GM18951 (cell line): ENCODE results near the gene ZBTB17.
"Not testable (repeated sequence)": the region's sequence is repeated elsewhere in the genome, so short reads cannot be mapped to it uniquely, and the experiment has no call there.

ENCODE experiments used
- POLR2A ChIP-seq: IDR thresholded peaks from 4 replicates; pipeline ENCODE4 v1.6.1; 2011; ENCODE audit warnings: mild to moderate bottlenecking; ENCODE audit not compliant: insufficient read length, insufficient read depth; ENCODE audit errors: extremely low read depth
- in situ Hi-C: fragments of 300-500 bp; cut with MboI; formaldehyde crosslinking; loops from one replicate; pipeline ENCODE4 v1.12.0; 2022; ENCODE audit warnings: low sequenced_read_pairs, mixed read lengths, inconsistent platforms; ENCODE audit not compliant: unreplicated experiment

Gene ZBTB17

DNA sequence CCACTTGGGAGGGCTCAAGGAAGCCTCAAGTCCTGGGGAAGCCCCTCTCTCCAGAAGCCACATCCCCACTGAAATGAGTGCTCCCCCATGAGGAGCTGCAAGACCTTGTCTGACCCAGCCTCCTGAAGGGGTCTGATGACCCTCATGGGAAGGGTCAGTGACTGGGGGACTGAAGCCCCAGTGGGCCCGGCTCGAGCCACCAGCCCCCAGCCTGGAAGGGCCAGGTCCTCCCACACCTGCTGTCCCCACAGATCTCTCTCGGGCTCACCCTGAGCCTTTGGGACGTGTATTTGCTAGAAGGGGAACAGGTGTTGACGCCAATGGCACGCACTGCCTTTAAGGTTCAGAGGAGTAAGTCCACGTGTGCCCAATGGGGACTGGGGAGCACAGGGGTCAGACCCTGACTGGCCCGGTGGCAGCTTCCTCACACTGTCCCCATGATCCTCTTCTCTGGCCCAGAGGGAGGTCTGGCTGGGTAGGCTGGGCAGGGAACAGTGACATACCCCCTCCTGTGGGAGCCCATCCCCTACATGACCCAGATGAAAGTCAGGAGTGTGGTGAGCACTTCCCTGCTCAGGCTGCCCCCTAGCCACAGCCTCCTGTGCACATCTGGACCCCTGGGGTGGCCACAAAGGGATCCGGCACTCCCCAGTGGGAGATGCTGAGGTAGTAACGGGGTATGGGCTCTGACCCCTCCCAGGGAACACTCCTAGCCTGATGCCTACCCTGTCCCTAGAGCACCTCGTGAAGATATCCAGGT is 15.7 kb upstream of the ZBTB17 start:
- TF ChIP-seq POLR2A, result no peak
- in situ Hi-C loops, result no loop called here

DNA sequence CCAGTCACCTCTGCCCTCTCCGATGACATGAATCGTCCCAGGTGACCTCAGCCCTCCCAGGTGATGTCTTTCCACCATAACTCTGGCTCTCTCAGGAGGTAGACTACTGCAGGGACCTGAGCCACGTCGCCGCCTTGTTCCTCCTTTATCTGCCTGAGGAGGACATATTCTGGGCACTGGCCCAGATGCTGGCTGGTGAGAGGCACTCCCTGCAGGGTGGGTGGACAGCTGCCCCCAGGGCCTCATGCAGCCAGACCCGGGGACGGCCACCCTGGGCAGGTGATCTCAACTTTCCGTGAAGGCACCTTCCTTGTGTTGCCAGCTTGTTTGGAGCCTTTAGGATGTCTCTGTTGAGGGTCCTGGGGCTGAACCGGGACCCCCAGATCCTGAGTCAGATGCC is 13.9 kb upstream of the ZBTB17 start:
- in situ Hi-C loops, result no loop called here

DNA sequence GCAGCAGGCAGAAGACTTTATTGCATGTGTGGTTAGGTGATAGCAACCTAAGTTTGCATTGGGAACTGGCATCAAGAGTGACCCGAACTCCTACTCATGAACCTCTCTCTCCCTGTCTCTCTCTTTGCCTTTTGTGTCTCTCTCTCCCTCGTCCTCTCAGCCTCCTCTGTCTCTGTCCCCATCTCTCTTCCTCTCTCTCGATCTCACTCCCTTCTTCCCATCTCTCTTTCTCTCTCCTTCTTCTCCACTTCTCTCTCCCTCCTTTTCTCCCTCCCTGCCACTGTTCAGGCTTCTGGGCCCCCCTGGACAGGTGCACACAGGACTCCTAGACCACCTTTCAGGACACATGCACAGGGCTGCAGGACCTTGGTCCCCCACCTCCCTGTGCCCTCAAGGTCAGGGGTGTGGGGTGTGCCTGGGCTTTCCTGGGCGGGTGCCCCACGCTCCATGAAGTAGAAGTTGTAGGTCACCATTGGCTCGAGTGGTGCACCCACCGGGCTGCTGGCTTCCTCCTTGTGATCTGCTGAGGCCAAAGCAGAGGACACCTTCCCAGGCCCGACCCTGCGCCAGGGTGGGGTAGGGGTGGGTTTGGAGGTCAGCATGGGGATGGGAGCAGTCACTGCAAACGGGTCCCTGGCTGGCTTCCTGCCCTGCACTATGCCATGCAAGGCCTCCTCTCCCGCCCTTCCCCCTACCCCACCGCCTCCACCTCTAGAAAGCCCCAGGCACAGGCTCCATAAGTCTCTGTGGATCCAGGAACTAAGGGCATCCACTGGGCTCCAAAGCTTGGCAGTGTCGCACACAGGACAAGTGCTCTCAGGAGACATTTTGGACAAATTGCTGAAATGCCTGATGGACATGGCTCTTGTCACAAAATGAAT is 13.2 kb upstream of the ZBTB17 start:
- in situ Hi-C loops, result no loop called here
- TF ChIP-seq POLR2A, result no peak

More for the DNA sequence above, 13.9 kb upstream of the ZBTB17 start:
- no peak for TF ChIP-seq POLR2A

DNA sequence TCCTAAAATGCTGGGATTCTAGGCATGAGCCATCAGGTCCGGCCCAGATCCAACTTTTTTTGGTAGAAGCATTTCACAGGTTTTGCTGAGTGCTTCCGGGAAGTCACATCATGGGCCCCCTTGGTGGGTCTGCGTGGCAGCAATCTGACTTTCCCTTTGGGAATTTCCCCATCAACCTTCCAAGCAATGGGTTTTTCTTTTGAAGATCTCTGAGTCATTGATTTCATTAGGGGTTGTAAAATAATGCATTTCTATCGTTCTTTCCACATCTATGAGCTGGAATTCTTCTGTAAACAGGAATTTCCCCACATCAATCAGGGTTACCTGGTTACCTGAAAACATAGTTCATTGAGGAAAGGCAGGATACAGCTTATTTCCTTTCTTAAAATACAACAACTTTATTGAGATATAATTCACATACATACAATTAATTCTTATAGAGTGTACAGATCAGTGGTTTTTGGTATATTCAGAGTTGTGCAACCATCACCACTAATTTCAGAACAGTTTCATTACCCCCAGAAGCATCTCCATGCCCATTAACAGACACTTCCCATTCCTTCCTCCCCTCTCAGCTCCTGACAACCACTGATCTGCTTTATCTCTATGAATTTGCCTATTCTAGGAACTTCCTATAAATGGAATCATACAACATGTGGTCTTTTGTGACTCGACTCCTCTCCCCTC is 9.9 kb upstream of the ZBTB17 start:
- TF ChIP-seq POLR2A, result no peak
- in situ Hi-C loops, result no loop called here

DNA sequence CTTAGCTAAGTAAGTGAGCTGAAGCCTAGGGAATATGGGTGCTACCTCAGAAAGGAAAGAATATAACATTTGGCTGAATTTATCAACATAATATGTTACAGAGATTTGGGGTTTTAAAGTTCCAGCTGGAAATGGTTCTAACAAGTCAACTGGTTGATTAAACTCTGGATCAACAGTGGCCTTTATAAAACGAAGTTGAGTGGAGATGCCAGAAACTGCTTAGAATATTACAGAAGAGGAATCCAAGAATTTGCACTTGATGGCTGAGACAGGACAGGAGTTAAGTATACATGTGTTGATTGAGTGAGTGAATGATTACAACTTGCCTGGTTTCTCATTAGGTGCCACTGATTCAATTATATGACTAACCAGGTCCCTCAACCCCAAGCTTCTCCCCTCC is 7.4 kb upstream of the ZBTB17 start:
- in situ Hi-C loops, result no loop called here

DNA sequence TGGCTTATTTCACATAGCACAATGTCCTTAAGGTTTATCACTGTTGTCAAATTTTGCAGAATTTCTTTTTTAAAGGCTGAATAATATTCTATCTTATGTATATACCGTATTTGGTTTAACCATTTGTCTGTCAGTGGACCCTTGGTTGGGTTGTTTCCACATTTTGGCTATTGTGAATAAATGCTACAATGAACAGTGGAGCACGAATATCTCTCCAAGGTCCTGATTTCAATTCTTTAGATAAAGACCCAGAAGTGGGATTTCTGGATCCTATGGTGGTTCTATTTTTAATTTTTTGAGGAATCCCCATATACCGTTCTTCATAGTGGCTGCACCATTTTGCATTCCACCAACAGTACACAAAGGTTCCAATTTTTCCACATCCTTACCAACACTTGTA is 5.8 kb upstream of the ZBTB17 start:
- in situ Hi-C loops, result no loop called here
- TF ChIP-seq POLR2A, result no peak

More for the DNA sequence above, 7.4 kb upstream of the ZBTB17 start:
- TF ChIP-seq POLR2A, result no peak

DNA sequence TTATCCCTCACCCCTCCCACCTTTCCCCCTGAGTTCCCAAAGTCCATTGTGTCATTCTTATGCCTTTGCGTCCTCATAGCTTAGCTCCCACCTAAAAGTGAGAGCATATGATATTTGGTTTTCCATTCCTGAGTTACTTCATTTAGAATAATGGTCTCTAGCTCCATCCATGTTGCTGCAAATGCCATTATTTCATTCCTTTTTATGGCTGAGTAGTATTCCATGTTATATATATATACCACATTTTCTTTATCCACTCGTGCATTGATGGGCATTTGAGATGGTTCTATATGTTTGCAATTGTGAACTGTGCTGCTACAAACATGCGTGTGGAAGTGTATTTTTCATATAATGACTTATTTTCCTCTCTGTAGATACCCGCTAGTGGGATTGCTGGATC is 2.0 kb upstream of the ZBTB17 start:
- in situ Hi-C loops, result not testable (repeated sequence)

DNA sequence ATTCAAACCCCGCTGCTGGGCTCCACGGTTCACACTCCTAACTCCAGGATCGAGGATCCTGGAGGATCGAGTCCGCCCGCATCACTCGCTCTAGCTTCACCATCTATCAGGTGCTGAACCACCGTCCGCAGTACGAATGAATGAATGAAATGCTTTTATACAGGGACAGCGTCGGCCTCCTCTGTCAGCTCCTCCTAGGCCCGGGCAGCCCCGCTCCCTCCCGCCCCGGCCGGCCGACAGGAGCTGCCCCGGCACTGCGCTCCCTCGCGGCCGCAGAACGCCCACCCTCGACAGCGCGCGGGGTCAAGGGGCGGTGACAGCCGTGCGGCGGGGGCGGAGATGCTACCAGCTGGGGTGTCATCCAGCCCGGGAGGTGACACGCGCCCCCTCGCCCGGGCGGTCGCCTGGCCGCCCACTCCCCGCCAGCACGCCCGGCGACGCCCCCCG is 520 bp downstream of the ZBTB17 start:
- TF ChIP-seq POLR2A, result no peak
- in situ Hi-C loops, result no loop called here

DNA sequence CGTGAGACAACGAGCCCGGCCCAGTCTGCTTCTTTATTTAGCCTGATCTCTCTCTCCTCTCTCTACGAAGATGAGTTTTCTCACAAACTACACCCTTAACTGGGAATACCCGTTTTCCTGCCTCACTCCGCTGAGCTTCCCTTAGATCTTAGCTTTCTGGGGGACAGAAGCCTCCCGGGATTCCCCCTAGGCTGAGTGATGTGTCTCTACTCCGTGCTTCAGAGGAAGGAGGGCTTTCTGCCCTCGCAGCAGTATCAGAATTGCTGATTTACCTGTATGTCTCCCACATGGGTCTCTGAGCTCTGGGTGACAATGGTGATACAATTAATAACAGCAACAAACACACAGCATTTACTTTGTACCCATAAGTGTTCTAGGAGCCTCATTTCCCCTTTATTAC is 1.0 kb downstream of the ZBTB17 start:
- no peak for TF ChIP-seq POLR2A
- in situ Hi-C loops, result no loop called here

DNA sequence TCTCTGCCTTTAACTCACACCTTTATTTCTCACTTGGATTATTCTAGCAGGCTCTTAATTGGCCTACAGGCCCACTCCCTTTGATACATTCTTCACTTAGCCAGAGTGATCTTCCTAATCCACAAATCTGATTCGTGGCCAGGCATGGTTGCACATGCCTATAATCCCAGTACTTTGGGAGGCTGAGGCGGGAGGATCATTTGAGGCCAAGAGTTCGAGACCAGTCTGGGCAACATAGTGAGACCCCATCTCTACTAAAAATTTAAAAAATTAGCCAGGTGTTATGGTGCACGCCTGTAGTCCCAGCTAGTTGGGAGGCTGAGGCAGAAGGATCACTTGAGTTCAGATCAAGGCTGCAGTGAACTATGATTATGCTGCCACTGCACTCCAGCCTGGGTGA is 2.1 kb downstream of the ZBTB17 start:
- TF ChIP-seq POLR2A, result no peak
- in situ Hi-C loops, result no loop called here

DNA sequence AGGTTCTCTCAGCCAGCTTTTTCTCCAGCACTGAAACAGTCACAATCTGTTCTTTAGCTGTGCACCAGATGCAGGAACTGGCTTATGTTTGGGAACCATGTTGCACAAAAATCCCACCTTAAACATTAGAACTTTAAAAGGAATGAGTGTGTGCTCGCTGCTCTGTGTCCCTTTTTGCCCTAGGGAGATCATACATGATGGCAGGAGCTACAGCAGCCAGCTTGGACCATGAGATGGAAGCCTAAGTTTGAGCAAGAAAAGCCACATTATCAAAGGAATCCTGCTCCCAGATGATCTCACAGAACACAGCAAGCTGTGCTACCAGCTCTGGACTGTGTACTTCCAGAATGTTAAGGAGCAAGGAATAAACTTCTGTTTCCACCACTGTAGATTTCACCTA is 3.5 kb downstream of the ZBTB17 start:
- in situ Hi-C loops, result no loop called here
- no peak for TF ChIP-seq POLR2A

DNA sequence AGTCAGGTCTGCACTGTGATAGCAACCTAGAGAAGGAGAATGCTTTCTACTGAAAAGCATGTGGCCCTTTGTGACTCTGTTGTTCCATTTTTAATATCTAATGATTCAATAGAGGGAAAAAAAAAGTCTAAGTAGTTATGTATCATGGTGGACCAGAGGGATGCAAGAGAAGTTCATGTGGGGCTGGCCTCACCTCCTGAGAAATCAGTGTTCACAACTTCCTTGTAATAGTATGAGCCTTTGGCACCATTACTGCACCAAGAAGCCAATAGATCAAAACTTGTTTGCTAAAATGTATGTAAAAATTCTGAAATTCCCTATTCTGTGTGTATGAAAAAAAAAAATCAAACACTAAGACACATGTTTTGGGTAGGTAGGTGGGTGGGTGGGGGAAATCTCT is 5.0 kb downstream of the ZBTB17 start:
- in situ Hi-C loops, result no loop called here

DNA sequence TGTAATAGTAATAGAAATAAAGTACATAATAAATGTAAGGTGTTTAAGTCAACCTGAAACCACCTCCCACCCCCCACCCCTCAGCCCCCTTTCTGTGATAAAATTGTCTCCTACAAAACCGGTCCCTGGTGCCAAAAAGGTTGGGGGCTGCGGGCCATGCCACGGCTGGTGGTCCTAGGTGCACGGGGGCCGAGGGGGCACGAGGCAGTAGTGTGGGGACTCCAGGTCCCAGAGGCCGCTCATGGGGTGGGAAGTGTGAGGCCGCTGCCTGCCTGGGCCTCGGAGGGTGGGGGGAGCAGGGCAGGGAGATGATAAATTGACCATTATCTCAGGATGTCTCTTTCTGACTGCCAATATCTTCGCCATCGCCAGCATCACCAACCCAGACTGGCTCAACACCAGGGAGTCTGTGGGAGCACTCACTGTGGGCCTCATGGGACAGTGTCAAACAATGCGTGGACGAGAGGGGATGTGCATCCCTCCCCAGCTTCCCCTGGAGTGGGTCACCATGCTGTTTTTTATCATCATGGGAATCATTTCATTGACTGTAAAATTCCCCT is 6.5 kb downstream of the ZBTB17 start:
- in situ Hi-C loops, result no loop called here
- no peak for TF ChIP-seq POLR2A

More for the DNA sequence above, 5.0 kb downstream of the ZBTB17 start:
- TF ChIP-seq POLR2A, result no peak

DNA sequence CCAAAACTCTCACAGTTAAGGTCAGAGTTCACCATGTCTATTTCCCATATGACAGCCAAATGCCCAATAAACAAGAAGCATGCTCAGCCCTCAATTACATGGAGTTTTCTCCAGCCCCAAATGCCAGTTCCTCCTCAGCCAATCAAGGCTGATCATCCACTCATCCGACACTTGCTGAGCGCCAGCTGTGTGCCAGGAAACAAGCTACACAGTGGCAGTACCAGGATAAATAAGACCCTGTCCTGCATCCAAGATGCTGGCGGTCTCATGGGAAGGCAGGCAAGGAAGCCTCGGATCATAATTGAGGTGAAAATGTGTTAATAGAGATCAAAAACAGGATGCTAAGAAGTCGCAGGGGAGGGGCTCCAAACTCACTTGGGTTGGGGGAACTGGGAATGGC is 7.7 kb downstream of the ZBTB17 start:
- in situ Hi-C loops, result no loop called here
- no peak for TF ChIP-seq POLR2A
